ENCODE data around the gene PYCR2.
A peak's percentile ranks its signal among the peaks of the same experiment; 100 is the strongest.

The PYCR2 gene

DNA sequence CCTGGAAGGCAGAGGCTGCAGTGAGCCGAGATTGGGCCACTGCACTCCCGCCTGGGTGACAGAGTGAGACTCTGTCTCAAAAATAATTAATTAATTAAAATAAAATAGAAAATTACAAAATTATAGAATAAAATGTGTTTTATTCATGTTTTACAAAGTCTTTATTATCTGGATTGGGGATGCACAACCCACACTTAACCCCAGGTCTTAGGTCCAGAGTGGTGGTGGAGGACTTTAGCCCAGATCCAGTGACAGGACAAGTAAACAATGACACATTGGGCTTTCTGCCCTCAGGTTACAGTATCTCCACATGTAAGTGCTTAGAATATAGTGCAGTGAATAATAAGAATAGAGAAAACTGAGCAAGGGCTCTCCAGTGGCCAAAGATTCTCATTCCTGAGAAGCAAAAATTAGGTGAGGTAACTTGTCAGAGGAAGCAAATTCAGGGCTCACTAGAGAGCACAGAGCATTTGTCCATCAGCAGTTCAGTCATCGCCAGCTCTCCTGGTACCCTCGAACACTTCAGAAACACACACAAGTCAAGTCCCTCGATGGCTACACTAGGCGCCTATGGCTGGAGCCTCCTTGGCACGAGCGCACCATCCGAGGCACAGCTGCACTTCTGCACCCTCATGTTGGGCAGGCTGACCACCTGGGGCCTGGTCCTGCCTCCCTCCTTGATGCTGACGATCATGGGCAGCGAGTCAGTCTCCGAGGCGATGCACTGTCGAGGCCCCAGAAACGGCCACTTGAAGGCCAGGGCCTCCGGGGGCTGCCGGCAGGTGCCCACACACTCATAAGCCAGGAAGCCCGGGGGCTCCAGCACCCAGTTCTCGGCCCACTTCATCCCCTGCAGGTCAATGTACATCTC lies 37.7 kb downstream of the PYCR2 start:
- TF ChIP-seq CTCF (IDR thresholded peaks at IDR 0.05; ENCODE audit: insufficient read depth, low read depth, low read length, missing control alignments) = no peak
- no peak for DNase-seq (ENCODE audit: low read depth)

GRCh38 chr1:225885336-225885735 lies 38.7 kb downstream of the PYCR2 start:
- H3K4me3 ChIP-seq (ENCODE audit: low read length) = no peak overlapping the region
- TF ChIP-seq CTCF (IDR thresholded peaks at IDR 0.05; ENCODE audit: insufficient read depth, low read depth, low read length, missing control alignments) = no peak
- DNase-seq (ENCODE audit: low read depth) = no peak

More for the DNA sequence above, 37.7 kb downstream of the PYCR2 start:
- H3K4me3 ChIP-seq (ENCODE audit: low read length) = no peak overlapping the region

DNA sequence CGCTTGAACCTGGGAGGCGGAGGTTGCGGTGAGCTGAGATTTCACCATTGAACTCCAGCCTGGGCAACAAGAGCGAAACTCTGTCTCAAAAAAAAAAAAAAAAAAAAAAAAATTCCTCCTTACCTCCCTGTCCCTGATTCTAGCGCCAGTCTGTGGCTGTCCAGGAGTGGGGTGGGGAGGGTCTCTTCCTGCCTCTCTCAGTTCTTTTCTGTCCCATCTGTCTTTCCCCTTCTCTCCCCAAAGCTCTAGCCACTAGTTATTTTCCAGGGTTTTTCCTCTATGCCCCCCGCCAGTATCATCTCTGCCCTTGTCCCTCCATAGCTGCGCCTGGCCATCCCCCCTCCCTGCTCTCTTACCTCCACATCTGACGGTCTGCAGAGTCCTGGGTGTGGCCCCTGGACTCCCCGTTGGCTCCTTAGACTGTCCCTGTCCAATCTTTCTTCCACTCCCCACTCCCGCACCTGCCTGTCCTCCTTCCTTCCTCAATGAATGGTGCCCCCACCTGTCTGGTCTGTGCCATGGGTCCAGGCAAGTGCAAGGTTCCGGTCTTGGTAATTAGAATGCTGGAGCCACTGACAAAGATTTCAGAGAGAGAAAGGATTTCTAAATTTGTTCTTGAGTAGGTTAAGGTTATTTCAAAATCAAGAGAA lies 40.3 kb downstream of the PYCR2 start:
- no peak overlapping the region for H3K4me3 ChIP-seq (ENCODE audit: low read length)
- TF ChIP-seq CTCF (IDR thresholded peaks at IDR 0.05; ENCODE audit: insufficient read depth, low read depth, low read length, missing control alignments) = no peak
- DNase-seq (ENCODE audit: low read depth) = no peak

- no peak for DNase-seq (ENCODE audit: low read depth)
- H3K4me3 ChIP-seq (ENCODE audit: low read length) = peak overlapping the region; percentile 85
- TF ChIP-seq CTCF (IDR thresholded peaks at IDR 0.05; ENCODE audit: insufficient read depth, low read depth, low read length, missing control alignments) = no peak
Observed at GRCh38 chr1:225882694-225883615, 41.1 kb downstream of the PYCR2 start.

DNA sequence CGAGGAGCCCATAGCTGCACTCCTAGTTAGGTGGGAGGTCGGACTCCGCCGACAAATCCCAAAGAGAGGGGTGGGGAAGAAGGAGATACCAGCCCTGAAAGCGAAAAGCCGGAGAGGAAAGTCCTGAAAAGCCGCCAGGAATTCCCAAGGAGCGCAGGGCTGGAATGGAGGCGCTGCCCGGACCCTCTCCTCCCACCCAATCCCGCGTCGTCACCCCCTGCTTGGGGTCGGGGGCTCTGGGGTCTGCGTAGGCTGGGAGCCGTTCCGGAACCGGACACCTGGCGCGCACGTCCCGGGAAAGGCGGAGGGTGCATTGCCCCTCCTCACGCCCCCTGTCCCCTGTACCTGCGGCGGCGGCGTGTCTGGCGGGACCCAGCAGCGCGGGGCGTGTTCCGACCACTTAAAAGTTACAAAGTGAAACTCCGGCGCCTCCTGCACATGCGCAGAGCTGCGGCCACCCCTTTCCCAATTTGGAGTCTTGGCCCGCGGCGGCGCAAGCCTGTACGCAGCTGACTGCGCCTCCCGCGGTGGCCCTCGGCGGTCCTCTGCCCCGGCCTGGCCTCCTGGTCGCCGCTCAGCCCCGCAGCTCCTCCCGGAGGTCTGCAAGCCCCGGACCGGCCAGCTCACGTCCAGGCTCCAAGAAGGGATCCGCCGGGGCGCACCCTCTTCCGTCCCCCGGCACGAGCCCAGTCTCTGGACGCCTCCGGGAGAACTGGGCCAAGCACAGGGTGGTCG lies 41.9 kb downstream of the PYCR2 start, which contains the start of gene TMEM63A:
TMEM63A (minus strand) TSS at position 422 of the 735 bp plus-strand sequence. CDS start 4,800 bp downstream, outside the sequence.
- no peak for TF ChIP-seq CTCF (IDR thresholded peaks at IDR 0.05; ENCODE audit: insufficient read depth, low read depth, low read length, missing control alignments)
- DNase-seq (ENCODE audit: low read depth) = peak; percentile 73
- H3K4me3 ChIP-seq (ENCODE audit: low read length) = peak within 1 kb of the TSS; percentile 85
